ENCODE data around the gene PRR7.

Gene PRR7

DNA sequence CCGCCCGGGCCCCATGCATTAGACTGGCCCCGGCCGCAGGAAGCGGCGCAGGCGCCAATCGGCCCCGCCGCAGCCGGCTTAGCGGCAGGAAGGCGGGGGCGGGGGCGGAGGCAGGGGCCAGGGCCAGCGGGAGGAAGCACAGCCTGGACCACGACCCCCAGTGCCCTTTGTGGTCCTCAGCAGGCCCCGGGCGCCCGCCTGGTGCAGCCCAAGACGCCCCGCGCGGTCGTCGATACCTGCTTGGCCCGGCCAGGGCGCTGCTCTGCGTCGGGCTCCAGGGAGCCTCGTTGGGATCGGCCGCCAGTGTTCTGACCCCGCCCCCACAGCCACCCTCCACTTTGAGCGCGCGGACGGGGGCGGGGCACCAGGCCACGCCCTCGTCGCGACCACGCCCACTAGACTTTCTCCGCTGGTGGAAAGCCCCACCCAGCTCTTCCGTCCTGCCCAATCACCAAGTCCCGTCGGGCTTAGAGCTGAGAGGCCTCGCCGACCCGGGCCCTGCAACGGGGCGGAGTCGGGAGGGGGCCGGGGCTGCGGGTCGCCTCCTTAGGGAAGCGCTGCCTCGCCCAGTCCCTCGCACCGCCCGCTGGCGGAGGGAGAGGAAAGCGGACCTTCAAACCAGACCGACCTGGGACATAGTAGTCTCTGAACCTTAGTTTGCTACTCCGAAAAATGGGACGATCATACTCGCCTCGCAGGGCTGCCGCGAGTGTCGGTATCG is 50.8 kb downstream of the PRR7 start, which contains the start of gene PDLIM7:
PDLIM7 (minus strand) TSS at position 313 of the 721 bp plus-strand sequence. CDS start 1,092 bp downstream, outside the sequence.
- H3K9me3 ChIP-seq = no peaks in the 10 kb centered on the region
- TF ChIP-seq CTCF (IDR thresholded peaks at IDR 0.05; ENCODE audit: low read depth, low read length) = no peak
- H3K4me3 ChIP-seq (ENCODE audit: low read depth, low read length) = peak within 1 kb of the TSS; percentile 75
- peaks cover 41% of the 10 kb centered on the region for H3K4me1 ChIP-seq
- peaks cover 3% of the 10 kb centered on the region for H3K36me3 ChIP-seq
- H3K27me3 ChIP-seq = no peaks in the 10 kb centered on the region
- DNase-seq = peak; percentile 98

DNA sequence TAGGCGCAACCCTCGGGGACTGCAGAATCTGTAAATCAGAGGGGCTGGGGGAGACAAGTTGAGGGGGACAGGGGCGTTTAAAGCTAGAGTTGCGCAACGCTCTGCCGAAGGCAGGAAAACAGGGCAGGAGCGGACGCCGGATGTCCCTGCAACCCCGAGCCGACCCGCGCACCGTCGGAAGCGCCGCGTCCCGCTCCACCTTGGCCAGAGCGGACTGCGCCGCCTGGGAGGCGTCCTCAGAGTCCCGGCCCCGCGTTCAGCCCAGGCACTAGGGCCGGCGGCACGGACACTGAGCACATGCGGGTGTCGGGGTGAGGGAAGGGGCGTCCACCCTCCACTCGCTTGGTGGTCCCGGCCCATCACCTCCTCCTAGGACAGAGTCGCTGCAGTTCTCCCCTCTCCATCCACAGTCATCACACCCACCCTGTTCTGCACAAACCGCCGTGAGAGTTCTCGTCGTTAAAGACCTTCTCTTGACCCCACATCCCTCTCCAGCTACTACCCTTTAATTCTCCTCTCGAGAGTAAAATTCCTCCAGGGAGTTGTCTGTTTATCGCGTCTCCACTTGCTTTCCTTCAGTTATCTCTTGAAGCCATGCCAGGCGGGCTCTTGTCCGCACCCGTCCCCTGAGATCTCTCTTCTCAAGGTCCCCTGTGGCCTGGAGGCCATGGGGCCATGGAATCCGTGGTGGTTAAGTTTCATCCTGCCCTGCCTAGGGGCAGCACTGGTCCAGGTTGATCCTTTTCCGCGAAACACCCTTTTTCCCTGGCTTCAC is 51.6 kb downstream of the PRR7 start:
- Histone ChIP-seq H3K4me3 (ENCODE audit: low read depth, low read length) (peak overlapping the region; percentile 53), H3K27me3 (no peaks in the 10 kb centered on the region), H3K9me3 (no peaks in the 10 kb centered on the region), H3K4me1 (peaks cover 47% of the 10 kb centered on the region), H3K36me3 (peaks cover 3% of the 10 kb centered on the region; the same call in 1 of the 2 replicates)
- no peak for TF ChIP-seq CTCF (IDR thresholded peaks at IDR 0.05; ENCODE audit: low read depth, low read length)
- peak; percentile 48 for DNase-seq

GRCh38 chr5:177499842-177500241 is 53.2 kb downstream of the PRR7 start:
- peaks cover 3% of the 10 kb centered on the region; the same call in 1 of the 2 replicates for H3K36me3 ChIP-seq
- H3K4me3 ChIP-seq (ENCODE audit: low read depth, low read length) = no peak overlapping the region
- H3K4me1 ChIP-seq = peaks cover 40% of the 10 kb centered on the region
- TF ChIP-seq CTCF (IDR thresholded peaks at IDR 0.05; ENCODE audit: low read depth, low read length) = no peak
- no peaks in the 10 kb centered on the region for H3K9me3 ChIP-seq
- H3K27me3 ChIP-seq = no peaks in the 10 kb centered on the region
- DNase-seq = no peak

GRCh38 chr5:177500685-177501522 is 54.3 kb downstream of the PRR7 start:
- Histone ChIP-seq H3K4me1 (peaks cover 30% of the 10 kb centered on the region), H3K9me3 (no peaks in the 10 kb centered on the region), H3K4me3 (ENCODE audit: low read depth, low read length) (no peak overlapping the region), H3K27me3 (no peaks in the 10 kb centered on the region), H3K36me3 (no peaks in the 10 kb centered on the region)
- peak; percentile 98 for DNase-seq
- TF ChIP-seq CTCF (IDR thresholded peaks at IDR 0.05; ENCODE audit: low read depth, low read length) = peak; percentile 99

DNA sequence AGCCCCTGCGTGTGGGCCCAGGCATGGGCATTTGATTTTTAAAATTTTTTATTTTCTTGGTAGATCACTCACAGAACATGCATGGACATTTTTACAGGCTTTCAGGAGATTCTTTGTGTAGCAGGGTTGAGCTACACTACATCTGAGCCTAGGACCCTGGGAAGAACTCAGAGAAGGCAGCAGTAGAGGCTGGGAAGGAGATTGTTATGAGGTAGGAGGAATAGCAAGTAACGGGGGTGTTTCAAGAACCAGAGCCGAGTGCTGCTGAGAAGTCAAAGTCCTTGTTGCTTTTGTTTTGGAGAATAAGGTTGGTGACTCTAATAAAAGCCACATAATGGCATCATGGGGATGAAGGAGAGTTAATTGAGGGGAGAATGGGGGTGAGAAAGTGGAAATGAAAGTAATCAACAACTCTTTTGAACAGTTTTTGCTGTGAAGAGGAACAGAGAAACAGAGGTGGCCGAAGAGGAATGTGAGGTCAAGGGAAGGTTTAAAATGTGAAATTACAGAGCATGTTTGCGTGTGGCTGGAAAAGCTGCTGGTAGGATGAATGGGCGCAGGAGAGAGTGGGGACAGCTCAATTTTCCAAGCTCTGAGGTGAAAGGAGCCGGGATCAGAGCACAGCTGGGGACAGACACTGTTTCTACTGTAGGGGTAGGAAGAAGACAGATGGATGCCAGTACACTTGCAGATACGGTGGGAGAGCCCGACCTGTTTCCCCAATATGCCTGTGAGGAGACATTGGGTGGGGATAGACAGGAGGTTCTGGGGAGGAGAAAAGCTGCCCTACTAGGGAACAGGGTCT is 55.5 kb downstream of the PRR7 start:
- no peaks in the 10 kb centered on the region for H3K27me3 ChIP-seq
- no peak for TF ChIP-seq CTCF (IDR thresholded peaks at IDR 0.05; ENCODE audit: low read depth, low read length)
- H3K36me3 ChIP-seq = no peaks in the 10 kb centered on the region
- DNase-seq = no peak
- H3K9me3 ChIP-seq = no peaks in the 10 kb centered on the region
- no peak overlapping the region for H3K4me3 ChIP-seq (ENCODE audit: low read depth, low read length)
- H3K4me1 ChIP-seq = peaks cover 24% of the 10 kb centered on the region
